Measurements from ENCODE around the gene TTLL7. TPM values are rescaled to one million over a fixed set of nuclear protein-coding genes. Genes with fewer than 3 reads are reported as not detected.

TTLL7 gene
- polyA plus RNA-seq, 2 of the 4 experiments (the other 2 are of a cell fraction) = 1.6 to 5.7 TPM

GRCh38 chr1:83922431-83922830 lies 76.5 kb downstream of the TTLL7 start:
- H3K4me1 ChIP-seq = no peaks in the 10 kb centered on the region
- WGBS (ENCODE audit: missing lambda C conversion rate) = 0% methylated on average over 1 of the region's 1 CpG
- CTCF ChIA-PET = no interaction called here
- no peak overlapping the region for H3K27ac ChIP-seq
- H3K4me2 ChIP-seq = no peak overlapping the region
- no peak for FAIRE-seq
- H3K9me3 ChIP-seq = no peaks in the 10 kb centered on the region
- DNase-seq (ENCODE audit: low read depth in 1 of 2, low spot score in 1 of 2) = no peak
- ATAC-seq = no peak
- POLR2A ChIA-PET = no interaction called here
- H3K4me3 ChIP-seq = no peak overlapping the region
- TF ChIP-seq CHD2 (IDR thresholded peaks at IDR 0.05; ENCODE audit: low read length, partially characterized antibody) (no peak), MAX (IDR thresholded peaks at IDR 0.05) (no peak), PHF8 (IDR thresholded peaks at IDR 0.05; ENCODE audit: borderline replicate concordance, low read depth) (no peak), RNF2 (IDR thresholded peaks at IDR 0.05; ENCODE audit: borderline replicate concordance, low read depth) (no peak), GATA3 (IDR thresholded peaks at IDR 0.05; ENCODE audit: borderline replicate concordance) (no peak), HOXB13 (CRISPR knock-in tag; IDR thresholded peaks at IDR 0.05; ENCODE audit: low read depth) (no peak), CBX2 (IDR thresholded peaks at IDR 0.05; ENCODE audit: borderline replicate concordance, low read depth) (no peak), NPAS2 (CRISPR knock-in tag; IDR thresholded peaks at IDR 0.05; ENCODE audit: borderline replicate concordance) (no peak), MAZ (IDR thresholded peaks at IDR 0.05; ENCODE audit: borderline replicate concordance, low read depth, low read length) (no peak), RARB (CRISPR knock-in tag; IDR thresholded peaks at IDR 0.05) (no peak), ESRRA (IDR thresholded peaks at IDR 0.05; ENCODE audit: borderline replicate concordance, low read length) (no peak), PBX3 (IDR thresholded peaks at IDR 0.05) (no peak), USF2 (IDR thresholded peaks at IDR 0.05) (no peak), NR3C1 (IDR thresholded peaks at IDR 0.05) (no peak)

- WGBS (ENCODE audit: missing lambda C conversion rate) = 67% methylated on average over 1 of the region's 1 CpG
- no peak overlapping the region for H3K4me2 ChIP-seq
- FAIRE-seq (no peak), DNase-seq (ENCODE audit: low read depth in 1 of 2, low spot score in 1 of 2) (no peak), ATAC-seq (no peak)
- POLR2A ChIA-PET = no interaction called here
- H3K4me1 ChIP-seq = no peaks in the 10 kb centered on the region
- CTCF ChIA-PET = no interaction called here
- H3K9me3 ChIP-seq = no peaks in the 10 kb centered on the region
- no peak overlapping the region for H3K27ac ChIP-seq
- TF ChIP-seq BHLHE40 (IDR thresholded peaks at IDR 0.05; ENCODE audit: low read depth, low read length) (no peak), HOXA7 (CRISPR knock-in tag; IDR thresholded peaks at IDR 0.05) (no peak), SMC3 (IDR thresholded peaks at IDR 0.05) (no peak), CHD2 (IDR thresholded peaks at IDR 0.05; ENCODE audit: low read length, partially characterized antibody) (no peak), HEYL (CRISPR knock-in tag; IDR thresholded peaks at IDR 0.05) (no peak), NR3C1 (IDR thresholded peaks at IDR 0.05) (no peak), CEBPB (IDR thresholded peaks at IDR 0.05) (no peak), TP53 (CRISPR knock-in tag; IDR thresholded peaks at IDR 0.05) (no peak), REST (IDR thresholded peaks at IDR 0.05) (no peak), POLR2AphosphoS2 (conservative IDR thresholded peaks at IDR 0.05; ENCODE audit: low read length) (no peak), NFE2L2 (conservative IDR thresholded peaks at IDR 0.05; ENCODE audit: low read length) (no peak), PBX3 (IDR thresholded peaks at IDR 0.05) (no peak), FOSL2 (IDR thresholded peaks at IDR 0.05) (no peak), FOSL2 (CRISPR knock-in tag; IDR thresholded peaks at IDR 0.05) (no peak), RARB (CRISPR knock-in tag; IDR thresholded peaks at IDR 0.05) (no peak), CHD4 (IDR thresholded peaks at IDR 0.05; ENCODE audit: borderline replicate concordance) (no peak), RAD21 (conservative IDR thresholded peaks at IDR 0.05 in 1 of 2, IDR thresholded peaks at IDR 0.05 in 1 of 2) (no peak), POLR2A (IDR thresholded peaks at IDR 0.05; ENCODE audit: low read length) (no peak)
- no peak overlapping the region for H3K4me3 ChIP-seq
Observed at GRCh38 chr1:83920320-83920719, 78.6 kb downstream of the TTLL7 start.
